Hepatic stellate cell (primary cell): ENCODE measurements around the gene CADPS.

ENCODE experiments used
- DNase-seq: peaks from one replicate; pipeline ENCODE4 v3.0.0; 2011; ENCODE audit warnings: low spot score

Gene CADPS

GRCh38 chr3:62501289-62501668 is 373.9 kb downstream of the CADPS start:
- no peak for DNase-seq

GRCh38 chr3:62500556-62501288 is 374.5 kb downstream of the CADPS start:
- DNase-seq, result no peak

GRCh38 chr3:62497156-62497555 is 378.1 kb downstream of the CADPS start:
- no peak for DNase-seq

- DNase-seq, result no peak
Observed at GRCh38 chr3:62496503-62496902, 378.7 kb downstream of the CADPS start.

GRCh38 chr3:62493109-62493801 is 382.0 kb downstream of the CADPS start:
- DNase-seq, result no peak

GRCh38 chr3:62482961-62483360 is 392.3 kb downstream of the CADPS start:
- no peak for DNase-seq

- no peak for DNase-seq
Observed at GRCh38 chr3:62481962-62482361, 393.3 kb downstream of the CADPS start.

- DNase-seq, result no peak
Observed at GRCh38 chr3:62480056-62480455, 395.2 kb downstream of the CADPS start.

- DNase-seq, result no peak
Observed at GRCh38 chr3:62479326-62479725, 395.9 kb downstream of the CADPS start.

GRCh38 chr3:62475306-62475705 is 399.9 kb downstream of the CADPS start:
- no peak for DNase-seq

GRCh38 chr3:62467966-62468722 is 407.1 kb downstream of the CADPS start:
- no peak for DNase-seq

- DNase-seq, result no peak
Observed at GRCh38 chr3:62462788-62463187, 412.4 kb downstream of the CADPS start.

- no peak for DNase-seq
Observed at GRCh38 chr3:62462104-62462762, 413.0 kb downstream of the CADPS start.

- no peak for DNase-seq
Observed at GRCh38 chr3:62454916-62455315, 420.3 kb downstream of the CADPS start.

- no peak for DNase-seq
Observed at GRCh38 chr3:62453448-62453847, 421.8 kb downstream of the CADPS start.

GRCh38 chr3:62451211-62451887 is 423.9 kb downstream of the CADPS start:
- no peak for DNase-seq

GRCh38 chr3:62446337-62446940 is 428.8 kb downstream of the CADPS start:
- no peak for DNase-seq

GRCh38 chr3:62445275-62445674 is 429.9 kb downstream of the CADPS start:
- no peak for DNase-seq

GRCh38 chr3:62439978-62440377 is 435.2 kb downstream of the CADPS start:
- no peak for DNase-seq

GRCh38 chr3:62439176-62439813 is 435.9 kb downstream of the CADPS start:
- no peak for DNase-seq

- DNase-seq, result no peak
Observed at GRCh38 chr3:62436785-62437184, 438.4 kb downstream of the CADPS start.
